ENCODE measurements around the gene LRRC18. TPM values are rescaled to one million over a fixed set of nuclear protein-coding genes. Genes with fewer than 3 reads are reported as not detected.
A peak's percentile ranks its signal among the peaks of the same experiment; 100 is the strongest.

LRRC18 gene
- not detected for polyA plus RNA-seq (2013, experiment 1 of 2)
- polyA plus RNA-seq (2013, experiment 2 of 2) = not detected

- no peak within 1 kb of the TSS for H3K14ac ChIP-seq (ENCODE audit: low read length in 2 of 2)
Measured at GRCh38 chr10:48939790-48940325, at the start of gene LRRC18. LRRC18 (minus strand) TSS chr10:48939840; CDS start chr10:48914155, 25,685 bp downstream.

GRCh38 chr10:48985621-48986158 lies 46.0 kb upstream of the LRRC18 start:
- no peak overlapping the region for H4K8ac ChIP-seq (ENCODE audit: low read length)
- 93% methylated on average over 6 of the region's 7 CpGs for WGBS
- H2AFZ ChIP-seq (ENCODE audit: low read depth, low read length) = no peak overlapping the region

More at GRCh38 chr10:48939790-48940325, at the start of gene LRRC18:
- 92% methylated on average over 1 of the region's 2 CpGs for WGBS
- no peak within 1 kb of the TSS for H2BK15ac ChIP-seq (ENCODE audit: low read depth, poor library complexity, severe bottlenecking)
- no peaks in the 10 kb centered on the region for H3K36me3 ChIP-seq (ENCODE audit: control insufficient read depth in 1 of 2, insufficient read depth in 2 of 2, low read depth in 1 of 2, low read length in 2 of 2)
- no peak within 1 kb of the TSS for H2BK5ac ChIP-seq (ENCODE audit: low read depth, low read length, poor library complexity, severe bottlenecking)
- H2AFZ ChIP-seq (ENCODE audit: low read depth, low read length) = no peak within 1 kb of the TSS
- H3K4me1 ChIP-seq (ENCODE audit: control insufficient read depth, insufficient read depth, low read depth, low read length) = peaks cover 2% of the 10 kb centered on the region
- H3K79me1 ChIP-seq (replicated peaks; ENCODE audit: low read length, poor library complexity, severe bottlenecking) = no peaks in the 10 kb centered on the region
- H3K23ac ChIP-seq (ENCODE audit: low read length in 2 of 2) = no peak within 1 kb of the TSS
- H3K27ac ChIP-seq (ENCODE audit: low read length, poor library complexity, severe bottlenecking) = no peak within 1 kb of the TSS
- H3K18ac ChIP-seq (ENCODE audit: low read depth in 1 of 2, low read length in 2 of 2) = no peak within 1 kb of the TSS
- H3K9me3 ChIP-seq (ENCODE audit: control insufficient read depth, low read length) = no peaks in the 10 kb centered on the region
- H2BK120ac ChIP-seq (ENCODE audit: low read depth, low read length) = no peak within 1 kb of the TSS
- H4K8ac ChIP-seq (ENCODE audit: low read length) = no peak within 1 kb of the TSS
- no peak within 1 kb of the TSS for H3K9ac ChIP-seq (ENCODE audit: low read length)
- no peak for DNase-seq
- H3K4ac ChIP-seq (ENCODE audit: low read depth in 1 of 2, low read length in 2 of 2) = no peak within 1 kb of the TSS
- no peak within 1 kb of the TSS for H2BK12ac ChIP-seq (ENCODE audit: low read length in 2 of 2)
- H4K91ac ChIP-seq (ENCODE audit: low read length) = no peak within 1 kb of the TSS
- H2AK5ac ChIP-seq (ENCODE audit: low read length, severe bottlenecking) = no peak within 1 kb of the TSS
- no peak within 1 kb of the TSS for H3K4me3 ChIP-seq (ENCODE audit: insufficient read depth in 1 of 2, low read depth in 1 of 2, low read length in 2 of 2)
- no peak within 1 kb of the TSS for H3K4me2 ChIP-seq (ENCODE audit: low read length, poor library complexity, severe bottlenecking)
- H3K27me3 ChIP-seq (ENCODE audit: control insufficient read depth in 1 of 2, insufficient read depth in 1 of 2, low read length in 2 of 2) = peaks cover 11 to 49% of the 10 kb centered on the region in 2 experiments

GRCh38 chr10:48983648-48984351 lies 44.2 kb upstream of the LRRC18 start:
- Histone ChIP-seq H3K4ac (ENCODE audit: low read depth in 1 of 2, low read length in 2 of 2) (no peak overlapping the region), H3K4me2 (ENCODE audit: low read length, poor library complexity, severe bottlenecking) (no peak overlapping the region), H2BK15ac (ENCODE audit: low read depth, poor library complexity, severe bottlenecking) (no peak overlapping the region), H2AFZ (ENCODE audit: low read depth, low read length) (no peak overlapping the region), H2BK120ac (ENCODE audit: low read depth, low read length) (no peak overlapping the region), H3K79me1 (replicated peaks; ENCODE audit: low read length, poor library complexity, severe bottlenecking) (no peaks in the 10 kb centered on the region), H3K18ac (ENCODE audit: low read depth in 1 of 2, low read length in 2 of 2) (no peak overlapping the region), H2BK5ac (ENCODE audit: low read depth, low read length, poor library complexity, severe bottlenecking) (no peak overlapping the region), H3K14ac (ENCODE audit: low read length in 2 of 2) (no peak overlapping the region), H3K4me1 (ENCODE audit: control insufficient read depth, insufficient read depth, low read depth, low read length) (no peaks in the 10 kb centered on the region), H4K8ac (ENCODE audit: low read length) (no peak overlapping the region), H4K91ac (ENCODE audit: low read length) (no peak overlapping the region), H3K36me3 (ENCODE audit: control insufficient read depth in 1 of 2, insufficient read depth in 2 of 2, low read depth in 1 of 2, low read length in 2 of 2) (no peaks in the 10 kb centered on the region), H3K9ac (ENCODE audit: low read length) (no peak overlapping the region), H2AK5ac (ENCODE audit: low read length, severe bottlenecking) (no peak overlapping the region), H3K27ac (ENCODE audit: low read length, poor library complexity, severe bottlenecking) (no peak overlapping the region), H3K9me3 (ENCODE audit: control insufficient read depth, low read length) (no peaks in the 10 kb centered on the region), H3K27me3 (ENCODE audit: control insufficient read depth in 1 of 2, insufficient read depth in 1 of 2, low read length in 2 of 2) (peaks cover 11 to 37% of the 10 kb centered on the region in 2 experiments), H3K4me3 (ENCODE audit: insufficient read depth in 1 of 2, low read depth in 1 of 2, low read length in 2 of 2) (no peak overlapping the region), H3K23ac (ENCODE audit: low read length in 2 of 2) (no peak overlapping the region), H2BK12ac (ENCODE audit: low read length in 2 of 2) (no peak overlapping the region)
- no peak for DNase-seq
- 6% methylated on average over 4 of the region's 5 CpGs for WGBS

More at GRCh38 chr10:48985621-48986158, 46.0 kb upstream of the LRRC18 start:
- Histone ChIP-seq H2AK5ac (ENCODE audit: low read length, severe bottlenecking) (no peak overlapping the region), H2BK12ac (ENCODE audit: low read length in 2 of 2) (no peak overlapping the region), H2BK15ac (ENCODE audit: low read depth, poor library complexity, severe bottlenecking) (no peak overlapping the region), H3K4me3 (ENCODE audit: insufficient read depth in 1 of 2, low read depth in 1 of 2, low read length in 2 of 2) (peak overlapping the region in 1 of 2 experiments; percentile 24), H3K18ac (ENCODE audit: low read depth in 1 of 2, low read length in 2 of 2) (no peak overlapping the region), H3K4ac (ENCODE audit: low read depth in 1 of 2, low read length in 2 of 2) (no peak overlapping the region), H2BK120ac (ENCODE audit: low read depth, low read length) (no peak overlapping the region), H3K9ac (ENCODE audit: low read length) (no peak overlapping the region), H3K27me3 (ENCODE audit: control insufficient read depth in 1 of 2, insufficient read depth in 1 of 2, low read length in 2 of 2) (peaks cover 16 to 27% of the 10 kb centered on the region in 2 experiments), H3K79me1 (replicated peaks; ENCODE audit: low read length, poor library complexity, severe bottlenecking) (no peaks in the 10 kb centered on the region), H2BK5ac (ENCODE audit: low read depth, low read length, poor library complexity, severe bottlenecking) (no peak overlapping the region), H3K9me3 (ENCODE audit: control insufficient read depth, low read length) (no peaks in the 10 kb centered on the region), H3K27ac (ENCODE audit: low read length, poor library complexity, severe bottlenecking) (no peak overlapping the region), H3K23ac (ENCODE audit: low read length in 2 of 2) (no peak overlapping the region), H3K4me1 (ENCODE audit: control insufficient read depth, insufficient read depth, low read depth, low read length) (no peaks in the 10 kb centered on the region), H4K91ac (ENCODE audit: low read length) (no peak overlapping the region), H3K4me2 (ENCODE audit: low read length, poor library complexity, severe bottlenecking) (no peak overlapping the region), H3K36me3 (ENCODE audit: control insufficient read depth in 1 of 2, insufficient read depth in 2 of 2, low read depth in 1 of 2, low read length in 2 of 2) (no peaks in the 10 kb centered on the region), H3K14ac (ENCODE audit: low read length in 2 of 2) (no peak overlapping the region)
- DNase-seq = no peak

- no peaks in the 10 kb centered on the region for H3K36me3 ChIP-seq (ENCODE audit: control insufficient read depth in 1 of 2, insufficient read depth in 2 of 2, low read depth in 1 of 2, low read length in 2 of 2)
- H2BK5ac ChIP-seq (ENCODE audit: low read depth, low read length, poor library complexity, severe bottlenecking) = no peak overlapping the region
- no peak overlapping the region for H3K4me3 ChIP-seq (ENCODE audit: insufficient read depth in 1 of 2, low read depth in 1 of 2, low read length in 2 of 2)
- H3K14ac ChIP-seq (ENCODE audit: low read length in 2 of 2) = no peak overlapping the region
- H3K9ac ChIP-seq (ENCODE audit: low read length) = no peak overlapping the region
- no peak overlapping the region for H4K8ac ChIP-seq (ENCODE audit: low read length)
- no peaks in the 10 kb centered on the region for H3K4me1 ChIP-seq (ENCODE audit: control insufficient read depth, insufficient read depth, low read depth, low read length)
- no peaks in the 10 kb centered on the region for H3K79me1 ChIP-seq (replicated peaks; ENCODE audit: low read length, poor library complexity, severe bottlenecking)
- no peak overlapping the region for H2BK120ac ChIP-seq (ENCODE audit: low read depth, low read length)
- H3K27ac ChIP-seq (ENCODE audit: low read length, poor library complexity, severe bottlenecking) = no peak overlapping the region
- H2AFZ ChIP-seq (ENCODE audit: low read depth, low read length) = no peak overlapping the region
- H3K23ac ChIP-seq (ENCODE audit: low read length in 2 of 2) = no peak overlapping the region
- DNase-seq = no peak
- no peak overlapping the region for H3K4me2 ChIP-seq (ENCODE audit: low read length, poor library complexity, severe bottlenecking)
- no peak overlapping the region for H2AK5ac ChIP-seq (ENCODE audit: low read length, severe bottlenecking)
- H2BK15ac ChIP-seq (ENCODE audit: low read depth, poor library complexity, severe bottlenecking) = no peak overlapping the region
- WGBS = 70% methylated on average over 1 of the region's 5 CpGs
- no peak overlapping the region for H2BK12ac ChIP-seq (ENCODE audit: low read length in 2 of 2)
- H4K91ac ChIP-seq (ENCODE audit: low read length) = no peak overlapping the region
- no peak overlapping the region for H3K4ac ChIP-seq (ENCODE audit: low read depth in 1 of 2, low read length in 2 of 2)
- H3K9me3 ChIP-seq (ENCODE audit: control insufficient read depth, low read length) = no peaks in the 10 kb centered on the region
- no peak overlapping the region for H3K18ac ChIP-seq (ENCODE audit: low read depth in 1 of 2, low read length in 2 of 2)
- H3K27me3 ChIP-seq (ENCODE audit: control insufficient read depth in 1 of 2, insufficient read depth in 1 of 2, low read length in 2 of 2) = peaks cover 11 to 41% of the 10 kb centered on the region in 2 experiments
Measured at GRCh38 chr10:48982584-48982983, 42.9 kb upstream of the LRRC18 start.
